Glomerular visceral epithelial cell (primary cell): ENCODE measurements around the gene SLIT1.

Experiments
- DNase-seq: peaks from one replicate; pipeline ENCODE4 v3.0.0-alpha.2; 2016; ENCODE audit errors: extremely low spot score

Gene SLIT1

GRCh38 chr10:97185326-97186058 lies at the start of gene SLIT1:
SLIT1 (minus strand) TSS chr10:97185959; CDS start chr10:97185674, 285 bp downstream.
- no peak for DNase-seq

- DNase-seq, result no peak
These were observed 49.6 kb upstream of the SLIT1 start for GRCh38 chr10:97235353-97235752.

GRCh38 chr10:97234400-97234799 lies 48.6 kb upstream of the SLIT1 start:
- peak; percentile 35 for DNase-seq

GRCh38 chr10:97230146-97230545 lies 44.4 kb upstream of the SLIT1 start:
- DNase-seq, result no peak

GRCh38 chr10:97229322-97230015 lies 43.7 kb upstream of the SLIT1 start:
- no peak for DNase-seq

GRCh38 chr10:97228775-97229157 lies 43.0 kb upstream of the SLIT1 start:
- no peak for DNase-seq

GRCh38 chr10:97228130-97228774 lies 42.5 kb upstream of the SLIT1 start:
- DNase-seq, result no peak

- DNase-seq, result no peak
These were observed 40.6 kb upstream of the SLIT1 start for GRCh38 chr10:97226398-97226797.

- DNase-seq, result no peak
These were observed 39.0 kb upstream of the SLIT1 start for GRCh38 chr10:97224483-97225435.

GRCh38 chr10:97222326-97222961 lies 36.7 kb upstream of the SLIT1 start:
- DNase-seq, result no peak

GRCh38 chr10:97220355-97220754 lies 34.6 kb upstream of the SLIT1 start:
- no peak for DNase-seq

GRCh38 chr10:97217299-97217698 lies 31.5 kb upstream of the SLIT1 start:
- DNase-seq, result no peak

GRCh38 chr10:97215619-97216260 lies 30.0 kb upstream of the SLIT1 start:
- no peak for DNase-seq

GRCh38 chr10:97213431-97213830 lies 27.7 kb upstream of the SLIT1 start:
- DNase-seq, result no peak

GRCh38 chr10:97211229-97211628 lies 25.5 kb upstream of the SLIT1 start:
- DNase-seq, result no peak

- peak; percentile 76 for DNase-seq
These were observed 24.8 kb upstream of the SLIT1 start for GRCh38 chr10:97210543-97210960.

- no peak for DNase-seq
These were observed 22.1 kb upstream of the SLIT1 start for GRCh38 chr10:97207756-97208346.

- no peak for DNase-seq
These were observed 21.4 kb upstream of the SLIT1 start for GRCh38 chr10:97207131-97207530.

- DNase-seq, result no peak
These were observed 19.3 kb upstream of the SLIT1 start for GRCh38 chr10:97204826-97205679.
